ENCODE data around the gene NFAM1.

- no peak for TF ChIP-seq CTCF (IDR thresholded peaks at IDR 0.05; ENCODE audit: poor library complexity)
- no peak for TF ChIP-seq EZH2 (IDR thresholded peaks at IDR 0.05; ENCODE audit: borderline replicate concordance)
These were observed 86.7 kb downstream of the NFAM1 start for GRCh38 chr22:42345458-42345857.
